HG03108 (cell line): ENCODE measurements around the gene ABCA7.

Experiments
- ATAC-seq: cut with Tn5 transposase; IDR thresholded peaks from one replicate; pipeline ENCODE4 v1.9.1; 2021; ENCODE audit warnings: moderate library complexity; ENCODE audit not compliant: unreplicated experiment

ABCA7 gene

GRCh38 chr19:1004204-1004802 is 35.6 kb upstream of the ABCA7 start:
- no peak for ATAC-seq

DNA sequence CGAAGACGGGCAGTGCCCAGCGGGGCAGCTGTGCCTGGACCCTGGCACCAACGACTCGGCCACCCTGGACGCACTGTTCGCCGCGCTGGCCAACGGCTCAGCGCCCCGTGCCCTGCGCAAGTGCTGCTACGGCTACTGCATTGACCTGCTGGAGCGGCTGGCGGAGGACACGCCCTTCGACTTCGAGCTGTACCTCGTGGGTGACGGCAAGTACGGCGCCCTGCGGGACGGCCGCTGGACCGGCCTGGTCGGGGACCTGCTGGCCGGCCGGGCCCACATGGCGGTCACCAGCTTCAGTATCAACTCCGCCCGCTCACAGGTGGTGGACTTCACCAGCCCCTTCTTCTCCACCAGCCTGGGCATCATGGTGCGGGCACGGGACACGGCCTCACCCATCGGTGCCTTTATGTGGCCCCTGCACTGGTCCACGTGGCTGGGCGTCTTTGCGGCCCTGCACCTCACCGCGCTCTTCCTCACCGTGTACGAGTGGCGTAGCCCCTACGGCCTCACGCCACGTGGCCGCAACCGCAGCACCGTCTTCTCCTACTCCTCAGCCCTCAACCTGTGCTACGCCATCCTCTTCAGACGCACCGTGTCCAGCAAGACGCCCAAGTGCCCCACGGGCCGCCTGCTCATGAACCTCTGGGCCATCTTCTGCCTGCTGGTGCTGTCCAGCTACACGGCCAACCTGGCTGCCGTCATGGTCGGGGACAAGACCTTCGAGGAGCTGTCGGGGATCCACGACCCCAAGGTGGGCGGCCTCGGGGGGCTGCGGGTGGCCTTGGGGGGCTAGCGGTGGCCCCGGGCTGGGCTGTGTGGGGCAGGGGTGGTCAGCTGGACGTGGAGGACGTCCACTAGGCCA is 34.9 kb upstream of the ABCA7 start:
- no peak for ATAC-seq

- no peak for ATAC-seq
Observed at GRCh38 chr19:1006711-1007398, 33.1 kb upstream of the ABCA7 start.

DNA sequence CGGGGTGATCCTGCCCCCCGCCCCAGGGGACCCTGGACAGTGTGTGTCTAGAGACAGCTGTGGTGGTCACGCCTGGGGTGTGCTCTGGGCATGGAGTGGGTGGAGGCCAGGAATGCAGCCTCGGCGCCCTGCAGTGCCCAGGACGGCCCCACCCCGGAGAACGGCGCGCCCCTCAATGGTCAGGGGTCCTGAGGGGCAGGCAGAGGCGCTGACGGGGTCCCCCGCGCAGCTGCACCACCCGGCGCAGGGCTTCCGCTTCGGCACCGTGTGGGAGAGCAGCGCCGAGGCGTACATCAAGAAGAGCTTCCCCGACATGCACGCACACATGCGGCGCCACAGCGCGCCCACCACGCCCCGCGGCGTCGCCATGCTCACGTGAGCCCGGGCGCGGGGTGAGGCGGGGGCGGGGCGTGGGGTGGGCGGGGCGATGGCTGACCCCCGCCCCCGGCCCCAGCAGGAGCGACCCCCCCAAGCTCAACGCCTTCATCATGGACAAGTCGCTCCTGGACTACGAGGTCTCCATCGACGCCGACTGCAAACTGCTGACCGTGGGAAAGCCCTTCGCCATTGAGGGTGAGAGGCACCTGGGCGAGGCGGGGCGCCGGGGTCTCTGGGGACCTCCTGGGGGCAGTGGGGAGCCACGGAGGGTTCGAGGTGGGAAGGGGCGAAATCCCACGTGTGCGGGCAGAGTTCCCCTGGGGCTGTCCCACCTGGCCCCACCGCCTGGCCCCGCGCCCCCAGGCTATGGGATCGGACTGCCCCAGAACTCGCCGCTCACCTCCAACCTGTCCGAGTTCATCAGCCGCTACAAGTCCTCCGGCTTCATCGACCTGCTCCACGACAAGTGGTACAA is 32.3 kb upstream of the ABCA7 start:
- ATAC-seq, result no peak

DNA sequence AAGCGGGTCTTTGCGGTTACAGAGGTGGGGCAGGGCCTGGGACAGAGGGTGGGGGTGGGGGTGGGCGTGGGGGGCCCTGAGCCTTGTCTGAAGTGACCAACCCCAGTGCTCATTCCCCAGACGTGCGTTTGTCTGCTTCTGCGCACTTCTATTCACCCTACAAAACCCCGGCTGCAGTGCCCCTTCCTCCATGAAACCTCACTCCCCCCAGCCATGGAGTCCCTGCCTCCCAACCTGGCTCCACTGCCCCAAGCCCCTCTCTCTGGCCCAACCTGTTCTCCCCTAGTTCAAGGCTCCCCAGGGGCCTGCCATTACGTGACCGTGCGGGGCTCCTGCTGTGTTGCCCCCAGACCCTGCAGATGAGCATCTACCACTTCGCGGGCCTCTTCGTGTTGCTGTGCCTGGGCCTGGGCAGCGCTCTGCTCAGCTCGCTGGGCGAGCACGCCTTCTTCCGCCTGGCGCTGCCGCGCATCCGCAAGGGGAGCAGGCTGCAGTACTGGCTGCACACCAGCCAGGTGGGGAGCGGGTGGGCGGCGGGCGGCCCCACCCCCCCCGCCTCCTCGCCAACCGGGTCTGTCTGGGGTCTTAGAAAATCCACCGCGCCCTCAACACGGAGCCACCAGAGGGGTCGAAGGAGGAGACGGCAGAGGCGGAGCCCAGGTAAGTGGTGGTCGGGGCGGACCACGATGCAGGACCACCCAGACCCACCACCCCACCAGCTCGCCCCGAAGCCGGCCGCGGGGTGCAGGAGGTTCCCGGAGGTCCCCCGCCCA is 31.5 kb upstream of the ABCA7 start:
- ATAC-seq, result no peak

DNA sequence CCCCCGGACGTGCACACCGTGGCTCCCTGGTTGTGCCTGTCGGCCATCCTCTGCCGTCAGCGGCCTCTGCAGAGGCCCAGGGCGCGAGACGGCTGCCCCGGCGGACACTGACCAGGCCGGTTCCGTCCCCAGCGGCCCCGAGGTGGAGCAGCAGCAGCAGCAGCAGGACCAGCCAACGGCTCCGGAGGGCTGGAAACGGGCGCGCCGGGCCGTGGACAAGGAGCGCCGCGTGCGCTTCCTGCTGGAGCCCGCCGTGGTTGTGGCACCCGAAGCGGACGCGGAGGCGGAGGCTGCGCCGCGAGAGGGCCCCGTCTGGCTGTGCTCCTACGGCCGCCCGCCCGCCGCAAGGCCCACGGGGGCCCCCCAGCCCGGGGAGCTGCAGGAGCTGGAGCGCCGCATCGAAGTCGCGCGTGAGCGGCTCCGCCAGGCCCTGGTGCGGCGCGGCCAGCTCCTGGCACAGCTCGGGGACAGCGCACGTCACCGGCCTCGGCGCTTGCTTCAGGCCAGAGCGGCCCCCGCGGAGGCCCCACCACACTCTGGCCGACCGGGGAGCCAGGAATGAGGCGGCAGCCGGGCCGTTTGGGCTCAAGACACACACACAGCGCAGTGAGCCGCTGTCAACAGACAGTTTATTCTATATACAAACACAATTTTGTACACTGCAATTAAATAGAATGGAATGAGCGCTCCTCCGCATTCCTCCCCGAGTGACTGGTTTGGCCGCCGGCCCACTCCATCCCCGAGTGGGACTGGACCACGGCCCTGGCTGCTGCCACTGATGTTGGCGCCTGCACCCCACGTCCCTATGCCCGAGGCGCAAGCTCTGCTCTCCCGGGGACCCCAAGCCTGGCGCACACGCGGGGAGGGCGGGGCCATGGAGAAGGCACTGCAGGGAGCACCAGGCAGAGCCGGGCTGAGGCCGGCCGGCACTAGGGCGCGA is 30.6 kb upstream of the ABCA7 start:
- ATAC-seq, result no peak

DNA sequence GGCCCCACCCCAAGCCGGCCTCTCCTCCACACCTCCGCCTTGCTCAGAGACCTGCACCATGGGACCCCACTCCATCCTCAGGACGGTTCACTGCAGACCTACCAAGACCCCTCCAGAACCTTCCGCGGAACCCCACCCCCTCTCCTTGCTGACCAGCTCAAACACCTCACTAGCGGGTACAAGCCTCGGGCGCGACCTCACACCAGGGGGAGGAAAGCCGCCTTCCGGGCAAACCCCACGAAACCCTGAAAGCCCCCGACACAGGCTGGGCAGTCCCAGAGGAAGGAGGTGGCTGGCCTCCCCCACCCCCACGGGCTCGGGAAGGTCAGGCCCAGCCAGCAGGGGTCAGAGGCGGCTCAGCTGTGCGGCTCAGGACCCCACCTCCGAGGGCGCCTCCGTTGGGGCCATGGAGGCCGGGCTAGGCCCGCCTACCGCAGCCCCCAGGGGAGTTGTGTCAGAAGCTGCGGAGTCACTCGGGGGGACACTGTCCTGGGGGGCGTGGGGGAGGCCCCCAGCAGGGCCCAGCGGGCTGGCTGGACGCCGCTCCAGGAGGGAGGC is 29.8 kb upstream of the ABCA7 start:
- no peak for ATAC-seq

DNA sequence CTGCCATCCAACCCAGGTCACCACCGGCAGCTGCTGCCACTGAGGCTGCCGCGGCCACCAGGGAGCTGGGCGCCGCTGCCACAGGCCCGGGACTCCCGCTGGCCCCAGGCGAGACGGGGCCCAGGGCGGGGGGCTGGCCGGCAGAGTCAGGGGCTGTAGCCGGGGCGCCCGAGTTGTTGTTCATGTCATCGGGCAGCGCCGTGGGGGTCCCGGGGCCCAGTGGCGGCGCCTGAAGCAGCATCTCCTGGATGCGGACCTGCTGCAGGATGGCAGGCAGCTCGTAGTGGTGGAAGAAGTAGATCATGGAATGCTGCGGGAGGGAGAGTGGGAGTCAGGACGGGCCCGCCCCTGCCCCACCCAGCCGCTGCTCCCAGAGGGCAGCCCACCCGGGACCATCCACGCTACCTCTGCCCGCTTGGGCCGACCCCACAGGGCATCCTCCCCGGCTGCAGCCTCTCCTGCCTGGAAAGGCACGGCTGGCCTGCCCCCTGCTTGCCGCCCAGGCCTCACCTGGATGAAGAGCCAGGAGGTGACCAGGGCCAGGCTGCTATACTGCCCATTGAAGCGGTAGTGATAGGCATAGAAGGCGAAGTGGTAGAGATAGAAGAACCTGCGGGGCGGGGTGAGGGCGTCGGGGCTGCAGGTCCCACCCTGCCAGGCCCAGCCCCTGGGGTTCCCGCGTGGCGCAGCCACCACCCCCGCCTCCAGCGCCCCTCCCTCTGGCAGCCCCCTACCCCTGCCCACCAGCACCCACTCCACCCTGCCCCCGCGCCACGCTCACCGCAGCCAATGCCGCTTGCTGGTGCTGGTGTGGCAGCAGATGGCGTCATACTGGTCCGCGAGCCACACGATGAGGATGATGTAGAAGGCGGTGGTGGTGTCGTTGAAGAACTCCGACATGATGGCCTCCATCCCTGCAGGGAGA is 29.1 kb upstream of the ABCA7 start:
- no peak for ATAC-seq

DNA sequence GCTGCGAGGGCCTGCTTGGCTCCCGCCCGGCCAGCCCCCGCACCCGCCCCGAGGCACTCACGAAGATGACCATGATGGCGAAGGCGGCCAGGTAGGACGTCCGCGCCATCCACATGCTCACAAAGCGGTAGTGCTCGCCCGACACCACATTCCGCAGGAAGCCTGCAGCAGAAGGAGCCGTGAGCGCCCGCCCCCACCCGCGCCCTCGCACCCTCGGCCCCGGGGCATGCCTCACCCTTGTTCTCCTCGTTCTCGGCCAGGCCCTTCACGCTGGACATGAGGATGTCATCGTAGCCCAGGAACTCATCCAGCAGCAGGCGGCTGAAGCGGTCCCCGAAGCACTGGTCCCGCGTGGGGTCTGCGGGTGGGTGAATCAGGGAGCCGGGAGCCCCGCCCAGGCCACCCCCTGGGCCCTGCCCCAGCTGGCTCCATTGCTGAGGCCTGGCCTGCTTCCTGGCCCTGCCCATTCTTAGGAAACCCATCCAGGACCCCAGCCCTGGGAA is 28.0 kb upstream of the ABCA7 start:
- ATAC-seq, result no peak

DNA sequence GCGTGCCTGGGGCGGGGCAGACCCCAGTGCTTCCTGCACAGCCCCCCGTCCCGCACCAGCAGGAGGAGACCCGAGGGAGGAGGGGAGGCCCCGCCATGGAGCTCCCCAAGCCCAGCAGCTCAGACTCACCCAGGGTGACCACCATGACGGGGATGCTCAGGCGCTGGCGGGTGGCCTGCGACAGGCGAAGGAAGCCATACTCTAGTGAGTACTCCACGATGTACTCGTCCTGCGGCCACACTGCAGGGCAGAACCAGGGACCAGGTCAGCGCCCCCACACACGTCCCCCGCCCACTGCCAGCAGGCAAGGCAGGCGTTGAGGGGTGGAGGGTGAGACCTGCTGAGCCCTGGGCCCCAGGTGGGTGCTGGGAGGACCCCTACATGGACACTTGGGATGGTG is 27.6 kb upstream of the ABCA7 start:
- no peak for ATAC-seq

DNA sequence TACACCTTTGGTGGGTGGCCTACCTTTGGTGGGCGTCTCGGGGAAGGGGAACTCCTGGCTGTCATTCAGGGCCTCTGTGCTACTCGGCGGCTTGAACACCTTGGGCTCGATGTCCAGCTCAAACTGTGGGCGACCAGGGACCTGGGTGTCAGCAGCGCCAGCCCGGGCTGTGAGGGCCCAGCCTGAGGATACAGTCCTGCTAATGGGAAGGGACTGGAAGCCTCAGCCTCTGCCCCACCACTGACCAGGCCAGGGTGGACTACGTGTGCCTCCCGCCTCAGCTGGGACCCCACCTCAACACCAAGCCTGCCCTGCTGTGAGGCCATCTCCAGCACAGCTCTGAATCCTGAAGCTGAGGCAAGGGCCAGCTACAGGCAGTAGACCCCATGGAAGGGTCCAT is 26.7 kb upstream of the ABCA7 start:
- no peak for ATAC-seq

- no peak for ATAC-seq
Observed at GRCh38 chr19:1014161-1015060, 25.5 kb upstream of the ABCA7 start.

DNA sequence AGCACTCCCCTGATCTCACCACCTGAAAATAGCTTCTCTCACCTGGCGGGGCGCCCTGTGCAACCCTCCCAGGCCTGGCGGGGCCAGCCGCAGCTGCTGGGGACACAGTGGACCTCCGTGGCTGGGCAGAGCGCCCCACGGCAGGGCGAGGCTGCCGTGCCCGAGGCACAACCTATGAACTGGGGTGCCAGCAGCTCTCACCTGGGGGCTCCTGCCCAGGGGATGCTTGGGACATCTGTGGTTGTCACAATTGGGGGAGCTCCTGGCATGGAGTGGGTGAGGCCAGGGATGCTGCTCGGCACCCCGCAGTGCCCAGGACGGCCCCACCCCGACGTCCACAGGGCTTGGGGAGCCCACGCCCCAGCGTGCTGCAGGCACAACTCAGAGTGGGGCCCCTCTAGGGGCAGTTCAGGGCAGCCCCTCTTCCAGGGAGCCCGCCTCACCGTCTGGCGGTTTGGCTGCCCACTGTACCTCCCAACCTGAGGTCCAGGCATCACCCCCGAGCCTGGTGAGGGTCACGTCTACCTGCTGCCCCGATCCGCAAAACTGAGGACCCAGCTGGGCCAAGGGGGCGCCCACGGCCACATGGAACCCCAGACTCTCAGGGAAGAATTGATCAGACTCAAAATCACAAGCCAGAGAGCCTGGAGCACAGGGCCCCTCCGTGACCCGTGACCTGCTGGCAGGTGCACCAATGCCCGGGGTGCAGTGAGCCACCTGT is 24.7 kb upstream of the ABCA7 start:
- no peak for ATAC-seq

DNA sequence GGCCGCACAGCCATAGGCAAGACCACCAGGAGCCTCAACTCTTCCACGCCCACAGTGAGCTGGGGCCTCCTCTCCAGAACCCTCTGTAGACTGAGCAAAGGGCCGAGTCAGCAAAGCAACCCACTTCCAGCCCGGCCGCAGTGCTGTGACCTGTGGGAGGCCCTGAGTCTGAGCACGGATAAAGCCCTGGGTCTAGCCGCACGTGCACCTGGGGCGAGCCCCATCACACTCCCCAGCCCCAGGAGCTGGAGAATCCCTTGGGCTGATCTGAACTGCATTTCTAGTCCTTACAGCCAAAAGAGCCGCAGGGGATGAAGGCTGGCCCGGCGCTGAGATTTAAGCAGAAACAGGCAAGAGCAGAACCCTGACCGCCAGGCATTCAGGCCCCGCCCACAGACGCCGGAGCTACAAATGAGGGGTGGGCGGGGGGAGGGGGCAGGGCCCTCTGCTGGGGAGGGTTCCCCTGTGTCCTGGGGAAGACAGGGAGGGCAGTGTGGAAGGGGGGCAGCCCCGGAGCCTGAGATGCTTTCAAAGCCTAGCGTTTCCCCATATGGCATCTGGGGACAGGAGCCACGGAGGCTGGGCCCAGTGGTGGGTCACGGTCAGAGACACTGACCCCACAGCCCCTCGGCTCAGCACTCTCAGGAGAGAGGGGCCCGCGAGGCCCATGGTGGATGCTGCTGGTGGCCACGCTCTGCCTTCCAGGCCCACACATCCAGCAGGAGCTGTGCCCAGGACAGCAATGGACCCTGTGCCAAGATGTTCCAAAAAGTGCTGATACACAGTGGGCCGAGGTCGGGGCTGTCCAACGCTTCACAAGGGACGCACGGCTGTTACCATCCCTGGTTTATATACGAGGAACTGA is 23.9 kb upstream of the ABCA7 start:
- ATAC-seq, result no peak

DNA sequence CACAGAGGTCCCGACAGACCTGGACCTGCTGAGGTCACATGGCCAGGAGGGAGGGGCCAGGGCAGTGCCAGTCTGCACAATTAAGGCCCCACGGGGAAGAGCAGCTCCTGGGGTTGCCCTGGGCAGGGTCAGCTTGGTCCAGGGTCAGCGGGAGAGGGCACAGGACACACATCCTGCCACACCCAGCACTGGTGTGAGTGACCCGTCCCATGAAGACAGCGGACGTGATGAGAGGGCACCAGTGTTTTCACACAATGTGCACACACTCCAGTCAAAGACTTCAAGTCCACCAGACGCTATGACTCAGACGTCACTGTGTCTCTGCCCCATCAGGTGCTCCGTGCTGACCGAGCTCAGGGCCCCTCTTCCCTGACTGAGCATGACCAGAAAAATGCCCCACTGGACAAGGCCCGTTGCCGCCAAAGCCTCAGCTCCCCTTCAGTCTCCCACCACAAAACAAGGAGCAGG is 23.2 kb upstream of the ABCA7 start:
- no peak for ATAC-seq
